ENCODE results near the gene SLCO3A1. TPM values are rescaled to one million over a fixed set of nuclear protein-coding genes. Genes with fewer than 3 reads are reported as not detected.
"Not testable (repeated sequence)": the region's sequence is repeated elsewhere in the genome, so short reads cannot be mapped to it uniquely, and the experiment has no call there.

Gene SLCO3A1
- total RNA-seq, 1 donor from 2014 or later: 34.2 TPM

GRCh38 chr15:92205255-92205739, 351.8 kb downstream of the SLCO3A1 start:
- no peak for DNase-seq (ENCODE audit: low spot score)

- not testable (repeated sequence) for DNase-seq (ENCODE audit: low spot score)
Observed at GRCh38 chr15:92207601-92208000, 354.1 kb downstream of the SLCO3A1 start.
